ENCODE results near the gene NCCRP1. TPM values are rescaled to one million over a fixed set of nuclear protein-coding genes. Genes with fewer than 3 reads are reported as not detected.
"Not testable (repeated sequence)": the region's sequence is repeated elsewhere in the genome, so short reads cannot be mapped to it uniquely, and the experiment has no call there.

NCCRP1 gene
- total RNA-seq, 1 experiment from 2014 or later, result not detected

DNA sequence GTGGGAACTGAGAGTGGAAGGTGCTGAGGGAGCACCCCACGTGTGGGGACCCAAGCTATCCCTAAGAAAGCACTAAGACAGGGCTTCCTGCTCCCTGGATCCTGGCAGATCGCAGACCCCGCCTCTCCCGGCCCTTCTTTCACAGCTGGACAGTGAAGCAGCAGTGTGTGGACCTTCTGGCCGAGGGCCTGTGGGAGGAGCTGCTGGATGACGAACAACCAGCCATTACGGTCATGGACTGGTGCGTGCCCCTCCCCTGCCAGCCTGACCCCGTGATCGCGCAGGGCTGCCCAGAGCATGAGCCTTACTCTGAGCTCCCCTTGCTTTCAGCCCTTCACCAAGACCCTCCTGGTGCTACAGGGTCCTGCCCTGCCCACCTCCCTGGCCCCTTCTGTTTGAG lies 2.3 kb downstream of the NCCRP1 start:
- peak; percentile 88 for DNase-seq (ENCODE audit: low read depth)
- in situ Hi-C loops (cut with HindIII; ENCODE audit: low pct_unique_long_range_greater_than_20kb, low sequenced_read_pairs), result no loop called here

DNA sequence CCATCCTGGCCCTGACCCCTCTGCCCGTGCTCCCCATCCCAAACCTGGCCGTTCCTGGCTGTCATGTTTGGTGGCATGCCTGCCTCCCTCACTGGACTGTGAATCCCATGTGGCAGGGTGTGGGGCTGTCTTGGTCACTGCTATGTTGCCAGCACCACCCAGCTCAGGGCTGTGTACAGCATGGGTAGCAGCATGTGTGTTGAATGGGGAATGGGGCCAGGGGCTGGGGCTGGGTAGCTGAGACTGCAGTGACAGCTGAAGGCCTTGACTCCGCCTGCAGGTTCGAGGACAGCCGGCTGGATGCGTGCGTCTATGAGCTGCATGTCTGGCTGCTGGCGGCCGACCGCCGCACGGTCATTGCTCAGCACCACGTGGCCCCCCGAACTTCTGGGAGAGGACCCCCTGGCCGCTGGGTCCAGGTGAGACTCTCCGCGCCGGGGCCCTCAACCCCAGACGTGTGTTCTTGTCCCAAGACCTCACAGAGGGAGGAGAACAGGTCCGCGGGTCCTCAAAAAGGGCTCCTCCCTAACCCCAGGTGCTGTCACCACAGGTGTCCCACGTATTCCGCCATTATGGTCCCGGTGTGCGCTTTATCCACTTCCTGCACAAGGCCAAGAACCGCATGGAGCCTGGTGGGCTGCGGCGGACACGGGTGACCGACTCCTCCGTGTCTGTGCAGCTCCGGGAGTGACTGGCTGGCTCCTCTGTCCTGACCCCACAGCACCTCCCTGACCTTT lies 3.5 kb downstream of the NCCRP1 start:
- DNase-seq (ENCODE audit: low read depth), result no peak
- in situ Hi-C loops (cut with HindIII; ENCODE audit: low pct_unique_long_range_greater_than_20kb, low sequenced_read_pairs), result no loop called here

DNA sequence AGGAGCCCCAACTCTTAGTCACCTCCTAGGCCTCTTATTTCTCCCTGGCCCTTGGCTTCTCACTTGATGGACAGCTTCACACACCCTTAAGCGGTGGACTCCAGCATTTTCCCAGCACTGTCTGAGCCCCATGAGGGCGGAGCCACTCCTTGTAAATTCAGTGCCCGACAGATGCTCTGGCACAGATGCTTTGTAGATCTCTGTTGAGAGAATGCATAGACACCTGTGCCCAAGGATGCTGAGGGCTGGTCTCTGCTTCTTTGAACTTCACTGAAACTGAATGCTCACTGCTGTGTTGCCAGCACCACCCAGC lies 4.0 kb downstream of the NCCRP1 start:
- in situ Hi-C loops (cut with HindIII; ENCODE audit: low pct_unique_long_range_greater_than_20kb, low sequenced_read_pairs), result no loop called here
- DNase-seq (ENCODE audit: low read depth), result no peak

GRCh38 chr19:39202998-39203355 lies 6.2 kb downstream of the NCCRP1 start:
- in situ Hi-C loops (cut with HindIII; ENCODE audit: low pct_unique_long_range_greater_than_20kb, low sequenced_read_pairs), result no loop called here
- no peak for DNase-seq (ENCODE audit: low read depth)

DNA sequence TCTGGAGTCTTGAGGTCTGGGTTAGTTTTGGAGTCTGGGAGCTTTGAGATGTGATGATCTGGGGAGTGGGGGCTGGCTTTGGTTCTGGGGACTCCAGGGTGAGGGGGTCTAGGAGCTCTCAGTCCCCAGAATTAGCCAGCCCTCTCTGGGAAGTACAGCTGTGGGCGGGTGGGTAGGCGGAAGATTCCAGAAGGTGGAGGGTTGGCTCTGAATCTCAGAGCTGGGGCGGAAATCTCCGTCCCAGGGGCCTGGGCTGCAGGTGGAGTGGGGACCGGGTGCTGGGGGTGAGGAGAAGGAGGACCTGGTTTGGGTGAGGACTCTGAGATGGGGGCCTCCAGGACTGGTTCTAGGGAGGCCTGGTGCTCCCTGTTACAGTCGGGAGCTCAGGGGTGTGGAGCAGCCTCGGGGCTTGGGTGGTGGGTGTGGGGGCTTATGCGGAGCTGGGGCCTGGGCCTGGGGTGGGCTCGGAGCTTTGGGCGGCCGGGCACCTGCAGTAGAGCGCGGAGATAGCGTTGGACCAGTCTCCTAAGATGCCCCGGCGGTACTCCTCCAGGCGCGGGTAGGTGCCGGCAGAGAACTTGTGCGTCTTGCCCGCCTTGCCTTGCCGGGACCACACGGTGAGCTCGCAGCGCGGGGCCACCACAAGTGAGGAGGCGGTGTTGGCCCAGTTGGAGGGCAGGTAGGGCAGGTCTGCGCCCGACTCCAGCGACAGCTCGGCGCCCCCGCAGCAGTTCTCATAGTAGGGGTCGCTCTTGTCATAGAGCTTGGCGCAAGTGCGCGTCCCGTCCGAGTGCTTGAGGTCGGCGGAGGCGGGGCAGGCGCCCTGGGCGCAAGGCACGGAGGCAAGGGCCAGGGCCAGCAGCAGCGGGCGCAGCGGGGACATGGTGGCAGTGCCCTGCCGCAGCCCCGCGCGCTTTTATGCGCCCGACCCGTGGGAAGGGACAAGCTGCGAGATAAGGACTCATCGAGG lies 6.9 kb downstream of the NCCRP1 start, which contains the start of gene SYCN:
SYCN (minus strand) TSS at position 892 of the 970 bp plus-strand sequence; CDS start at position 883, 9 bp downstream.
- no peak for DNase-seq (ENCODE audit: low read depth)
- in situ Hi-C loops (cut with HindIII; ENCODE audit: low pct_unique_long_range_greater_than_20kb, low sequenced_read_pairs), result no loop called here

GRCh38 chr19:39205449-39205764 lies 8.6 kb downstream of the NCCRP1 start:
- DNase-seq (ENCODE audit: low read depth), result no peak
- in situ Hi-C loops (cut with HindIII; ENCODE audit: low pct_unique_long_range_greater_than_20kb, low sequenced_read_pairs), result no loop called here

DNA sequence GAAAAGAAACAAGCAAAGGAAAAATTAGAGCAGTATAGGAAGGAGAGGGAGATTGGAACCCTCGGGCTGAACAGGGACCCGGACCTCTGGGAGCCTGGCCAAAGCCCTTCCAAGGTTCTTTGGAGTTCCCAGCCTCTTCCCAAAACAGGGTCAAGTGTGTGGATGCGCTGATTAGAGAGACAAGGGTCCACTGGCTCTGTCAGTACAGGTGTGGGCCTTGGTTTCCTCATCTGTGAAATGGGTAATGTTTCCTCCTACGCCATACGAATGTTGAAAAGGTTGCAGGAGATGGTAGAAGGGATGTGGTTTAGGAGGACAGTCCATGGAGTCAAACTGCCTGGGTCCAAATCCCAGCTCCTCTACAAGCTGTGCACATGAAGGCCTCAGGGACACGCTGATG lies 9.4 kb downstream of the NCCRP1 start:
- no peak for DNase-seq (ENCODE audit: low read depth)
- in situ Hi-C loops (cut with HindIII; ENCODE audit: low pct_unique_long_range_greater_than_20kb, low sequenced_read_pairs), result no loop called here

DNA sequence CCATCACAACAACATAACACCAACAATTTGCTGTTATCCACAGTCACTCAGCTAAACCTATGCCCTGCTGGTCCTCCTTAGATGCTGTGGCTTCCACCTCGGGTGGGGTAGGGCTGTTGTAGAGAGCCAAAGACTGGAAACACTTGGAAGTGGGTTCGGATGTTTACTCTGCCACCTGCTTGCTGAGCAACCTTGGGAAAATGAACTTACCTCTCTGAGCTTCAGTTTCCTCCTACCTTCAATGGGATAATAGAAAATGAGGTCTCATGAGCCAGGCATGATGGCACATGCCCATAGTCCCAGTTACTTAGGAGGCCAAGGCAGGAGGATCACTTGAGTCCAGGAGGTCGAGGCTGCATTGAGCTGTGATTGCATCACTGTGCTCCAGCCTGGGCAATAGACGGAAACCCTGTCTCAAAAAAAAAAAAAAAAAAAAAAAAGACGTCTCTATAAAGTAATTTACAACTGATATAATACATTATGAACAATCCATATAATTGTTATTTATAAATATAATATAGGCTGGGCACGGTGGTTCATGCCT lies 10.6 kb downstream of the NCCRP1 start:
- in situ Hi-C loops (cut with HindIII; ENCODE audit: low pct_unique_long_range_greater_than_20kb, low sequenced_read_pairs), result no loop called here

DNA sequence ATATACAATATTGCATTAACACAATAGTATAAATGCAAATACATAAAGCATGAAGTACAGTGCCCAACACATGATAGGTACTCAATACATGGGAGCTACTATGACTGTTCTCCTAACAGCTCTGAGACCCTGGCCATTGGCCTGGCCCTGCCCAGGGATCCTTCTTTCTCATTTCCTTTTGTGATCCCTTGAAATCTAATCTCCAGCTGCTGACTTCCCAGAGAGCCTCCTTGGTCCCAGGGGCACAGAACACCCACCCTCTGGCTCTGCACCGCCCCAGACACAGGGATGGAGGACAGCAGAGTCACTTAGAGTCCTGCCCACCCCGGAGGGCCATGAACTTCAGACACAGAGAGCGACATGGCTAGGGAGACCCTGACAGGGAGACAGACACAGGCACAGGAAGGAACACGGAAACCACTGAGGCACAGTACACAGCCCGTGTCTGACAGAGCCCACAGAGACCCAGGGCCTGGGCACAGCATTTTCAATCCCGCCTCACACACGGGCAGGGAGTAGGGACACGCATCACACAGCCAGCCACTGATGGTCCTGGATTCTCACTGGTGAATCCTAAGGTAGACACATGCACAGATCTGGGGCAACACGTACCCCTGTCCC lies 11.5 kb downstream of the NCCRP1 start:
- in situ Hi-C loops (cut with HindIII; ENCODE audit: low pct_unique_long_range_greater_than_20kb, low sequenced_read_pairs), result no loop called here
- DNase-seq (ENCODE audit: low read depth), result no peak

More for the DNA sequence above, 10.6 kb downstream of the NCCRP1 start:
- DNase-seq (ENCODE audit: low read depth), result no peak

DNA sequence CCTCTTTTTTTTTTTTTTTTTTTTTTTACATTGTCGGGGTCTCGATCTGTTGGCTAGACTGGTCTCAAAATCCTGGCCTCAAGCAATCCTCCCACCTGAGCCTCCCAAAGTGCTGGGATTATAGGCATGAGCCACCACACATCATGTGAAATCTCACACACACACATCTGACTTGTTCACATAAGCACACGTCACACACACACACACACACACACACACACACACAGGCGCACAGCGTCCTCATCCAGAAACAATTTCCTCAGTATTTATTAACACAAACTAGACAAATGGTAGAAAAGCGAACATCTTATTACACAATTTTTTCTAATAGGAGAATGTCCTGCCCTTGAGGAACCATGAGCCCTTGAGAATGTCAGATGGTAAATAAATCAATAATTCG lies 12.4 kb downstream of the NCCRP1 start:
- in situ Hi-C loops (cut with HindIII; ENCODE audit: low pct_unique_long_range_greater_than_20kb, low sequenced_read_pairs), result no loop called here
- no peak for DNase-seq (ENCODE audit: low read depth)

- no peak for DNase-seq (ENCODE audit: low read depth)
- in situ Hi-C loops (cut with HindIII; ENCODE audit: low pct_unique_long_range_greater_than_20kb, low sequenced_read_pairs), result no loop called here
Observed at GRCh38 chr19:39211731-39212374, 15.1 kb downstream of the NCCRP1 start.

GRCh38 chr19:39212375-39212742 lies 15.6 kb downstream of the NCCRP1 start:
- no peak for DNase-seq (ENCODE audit: low read depth)
- in situ Hi-C loops (cut with HindIII; ENCODE audit: low pct_unique_long_range_greater_than_20kb, low sequenced_read_pairs), result no loop called here

- DNase-seq (ENCODE audit: low read depth); in situ Hi-C loops (cut with HindIII; ENCODE audit: low pct_unique_long_range_greater_than_20kb, low sequenced_read_pairs): not testable (repeated sequence)
Observed at GRCh38 chr19:39215323-39215722, 18.6 kb downstream of the NCCRP1 start.

DNA sequence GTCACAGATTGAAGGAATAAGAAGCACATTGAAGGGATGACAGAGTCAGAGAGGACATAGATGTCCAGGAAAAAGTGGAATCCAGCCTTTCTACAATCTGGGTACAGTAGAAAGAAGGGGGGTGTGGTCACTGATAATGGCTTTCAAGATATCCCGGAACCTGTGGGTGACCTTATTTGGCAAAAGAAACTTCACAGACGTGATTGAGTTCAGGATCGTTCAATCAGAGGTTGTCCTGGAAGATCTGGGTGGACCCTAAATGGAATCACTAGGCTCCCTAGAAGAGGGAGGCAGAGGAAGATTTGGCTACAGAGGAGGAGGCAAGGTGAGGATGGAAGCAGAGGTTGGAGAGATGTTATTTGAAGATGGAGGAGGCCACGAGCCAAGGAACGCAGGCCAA lies 20.3 kb downstream of the NCCRP1 start:
- no peak for DNase-seq (ENCODE audit: low read depth)
- in situ Hi-C loops (cut with HindIII; ENCODE audit: low pct_unique_long_range_greater_than_20kb, low sequenced_read_pairs), result no loop called here

GRCh38 chr19:39218230-39219007 lies 21.7 kb downstream of the NCCRP1 start:
- in situ Hi-C loops (cut with HindIII; ENCODE audit: low pct_unique_long_range_greater_than_20kb, low sequenced_read_pairs), result no loop called here
- no peak for DNase-seq (ENCODE audit: low read depth)

- in situ Hi-C loops (cut with HindIII; ENCODE audit: low pct_unique_long_range_greater_than_20kb, low sequenced_read_pairs); DNase-seq (ENCODE audit: low read depth): not testable (repeated sequence)
Observed at GRCh38 chr19:39219108-39219507, 22.3 kb downstream of the NCCRP1 start.

- DNase-seq (ENCODE audit: low read depth), result peak; percentile 35
- in situ Hi-C loops (cut with HindIII; ENCODE audit: low pct_unique_long_range_greater_than_20kb, low sequenced_read_pairs), result no loop called here
Observed at GRCh38 chr19:39223703-39224279, 27.0 kb downstream of the NCCRP1 start.
